Measurements from ENCODE around the gene RAPGEF5.

DNA sequence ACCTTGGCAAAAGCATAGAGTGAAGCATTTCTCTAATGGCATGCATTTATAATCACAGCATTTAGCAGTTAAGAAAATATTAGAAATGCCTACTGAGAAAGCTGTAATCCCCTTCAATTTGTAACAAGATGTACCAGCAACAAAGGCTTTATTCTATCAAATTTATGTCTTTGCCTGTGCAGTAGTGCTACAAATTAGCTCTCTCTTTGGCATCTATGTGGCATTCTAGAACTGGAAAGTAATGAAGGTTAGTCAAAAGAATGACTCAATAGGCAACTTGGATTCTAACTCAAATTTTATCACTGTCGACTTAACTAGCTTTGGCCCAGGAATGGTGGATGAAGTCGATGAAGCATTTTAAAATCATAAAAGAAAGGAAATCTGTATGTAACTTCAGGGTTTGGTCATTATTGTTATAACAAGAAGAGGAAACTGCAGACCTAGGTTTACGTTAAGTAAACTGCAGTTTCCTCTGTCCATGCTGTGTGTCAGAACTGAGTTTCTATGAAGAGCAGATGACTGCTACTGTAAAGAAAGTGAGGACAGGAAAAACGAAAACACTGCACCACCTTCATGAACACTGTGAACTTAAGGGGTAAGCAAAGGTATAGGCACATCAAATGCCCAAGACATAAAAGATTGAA is 140.0 kb downstream of the RAPGEF5 start:
- TF ChIP-seq, protein P1, sequence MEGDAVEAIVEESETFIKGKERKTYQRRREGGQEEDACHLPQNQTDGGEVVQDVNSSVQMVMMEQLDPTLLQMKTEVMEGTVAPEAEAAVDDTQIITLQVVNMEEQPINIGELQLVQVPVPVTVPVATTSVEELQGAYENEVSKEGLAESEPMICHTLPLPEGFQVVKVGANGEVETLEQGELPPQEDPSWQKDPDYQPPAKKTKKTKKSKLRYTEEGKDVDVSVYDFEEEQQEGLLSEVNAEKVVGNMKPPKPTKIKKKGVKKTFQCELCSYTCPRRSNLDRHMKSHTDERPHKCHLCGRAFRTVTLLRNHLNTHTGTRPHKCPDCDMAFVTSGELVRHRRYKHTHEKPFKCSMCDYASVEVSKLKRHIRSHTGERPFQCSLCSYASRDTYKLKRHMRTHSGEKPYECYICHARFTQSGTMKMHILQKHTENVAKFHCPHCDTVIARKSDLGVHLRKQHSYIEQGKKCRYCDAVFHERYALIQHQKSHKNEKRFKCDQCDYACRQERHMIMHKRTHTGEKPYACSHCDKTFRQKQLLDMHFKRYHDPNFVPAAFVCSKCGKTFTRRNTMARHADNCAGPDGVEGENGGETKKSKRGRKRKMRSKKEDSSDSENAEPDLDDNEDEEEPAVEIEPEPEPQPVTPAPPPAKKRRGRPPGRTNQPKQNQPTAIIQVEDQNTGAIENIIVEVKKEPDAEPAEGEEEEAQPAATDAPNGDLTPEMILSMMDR (IDR thresholded peaks at IDR 0.05 in 2 of 3, conservative IDR thresholded peaks at IDR 0.05 in 1 of 3; ENCODE audit: control insufficient read depth in 2 of 3, extremely low read depth in 1 of 3, insufficient read depth in 1 of 3, low read depth in 3 of 3, low read length in 3 of 3), result no peak
- TF ChIP-seq POU2F2 (IDR thresholded peaks at IDR 0.05; ENCODE audit: borderline replicate concordance, low read depth, low read length), result no peak
- no peak for TF ChIP-seq EZH2 (IDR thresholded peaks at IDR 0.05; ENCODE audit: borderline replicate concordance, control insufficient read depth, low read depth, low read length)
- TF ChIP-seq POLR2AphosphoS5 (IDR thresholded peaks at IDR 0.05; ENCODE audit: low read length), result no peak
- no peak for TF ChIP-seq ESRRA (IDR thresholded peaks at IDR 0.05; ENCODE audit: low read length)
- TF ChIP-seq RAD21 (IDR thresholded peaks at IDR 0.05; ENCODE audit: insufficient read depth, low read depth, low read length), result no peak
- no peak for TF ChIP-seq GATAD2B (conservative IDR thresholded peaks at IDR 0.05; ENCODE audit: low read depth)
- TF ChIP-seq NR2C2 (IDR thresholded peaks at IDR 0.05; ENCODE audit: borderline replicate concordance, control insufficient read depth, insufficient read length, low read depth), result no peak
- TF ChIP-seq POLR2A (IDR thresholded peaks at IDR 0.05; ENCODE audit: low read depth, low read length), result no peak
- no peak for TF ChIP-seq BCL11A (IDR thresholded peaks at IDR 0.05; ENCODE audit: low read depth, low read length)
- TF ChIP-seq, protein P2, sequence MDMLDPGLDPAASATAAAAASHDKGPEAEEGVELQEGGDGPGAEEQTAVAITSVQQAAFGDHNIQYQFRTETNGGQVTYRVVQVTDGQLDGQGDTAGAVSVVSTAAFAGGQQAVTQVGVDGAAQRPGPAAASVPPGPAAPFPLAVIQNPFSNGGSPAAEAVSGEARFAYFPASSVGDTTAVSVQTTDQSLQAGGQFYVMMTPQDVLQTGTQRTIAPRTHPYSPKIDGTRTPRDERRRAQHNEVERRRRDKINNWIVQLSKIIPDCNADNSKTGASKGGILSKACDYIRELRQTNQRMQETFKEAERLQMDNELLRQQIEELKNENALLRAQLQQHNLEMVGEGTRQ (IDR thresholded peaks at IDR 0.05; ENCODE audit: borderline replicate concordance, low read depth, low read length), result no peak
- no peak for TF ChIP-seq ETV6 (conservative IDR thresholded peaks at IDR 0.05 in 1 of 2, IDR thresholded peaks at IDR 0.05 in 1 of 2; ENCODE audit: borderline replicate concordance in 1 of 2, low read depth in 1 of 2)
- TF ChIP-seq EP300 (IDR thresholded peaks at IDR 0.05; ENCODE audit: borderline replicate concordance in 1 of 2, control insufficient read depth in 1 of 2, low read depth in 2 of 2, low read length in 2 of 2), result no peak

Data from GM12878 (cell line).